ENCODE measurements around the gene VTCN1. TPM values are rescaled to one million over a fixed set of nuclear protein-coding genes. Genes with fewer than 3 reads are reported as not detected.

Gene VTCN1
- total RNA-seq, 1 experiment from 2014 or later, result not detected

DNA sequence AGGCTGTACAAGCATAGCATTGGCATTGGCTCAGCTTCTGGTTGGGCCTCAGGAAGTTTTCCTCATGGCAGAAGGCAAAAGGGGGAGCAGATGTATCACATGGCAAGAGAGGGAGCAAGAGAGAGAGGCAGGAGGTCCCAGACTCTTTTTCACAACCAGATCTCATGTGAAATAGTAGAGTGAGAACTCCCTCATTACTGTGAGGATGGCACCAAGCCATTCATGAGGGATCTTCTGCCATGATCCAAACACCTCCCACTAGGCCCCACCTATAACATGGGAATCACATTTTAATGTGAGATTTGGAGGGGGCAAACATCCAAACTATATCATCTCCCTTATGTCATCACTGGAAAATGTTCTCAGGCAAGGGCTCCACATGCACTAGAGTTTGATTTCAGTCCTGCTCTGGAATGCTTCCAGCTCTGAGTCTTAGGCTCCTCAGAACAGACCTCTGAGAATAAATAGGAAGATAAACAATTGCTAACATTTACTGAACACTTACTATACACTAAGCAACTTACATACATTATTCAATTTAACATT is 39.4 kb upstream of the VTCN1 start (continued):
- TF ChIP-seq, protein P1, sequence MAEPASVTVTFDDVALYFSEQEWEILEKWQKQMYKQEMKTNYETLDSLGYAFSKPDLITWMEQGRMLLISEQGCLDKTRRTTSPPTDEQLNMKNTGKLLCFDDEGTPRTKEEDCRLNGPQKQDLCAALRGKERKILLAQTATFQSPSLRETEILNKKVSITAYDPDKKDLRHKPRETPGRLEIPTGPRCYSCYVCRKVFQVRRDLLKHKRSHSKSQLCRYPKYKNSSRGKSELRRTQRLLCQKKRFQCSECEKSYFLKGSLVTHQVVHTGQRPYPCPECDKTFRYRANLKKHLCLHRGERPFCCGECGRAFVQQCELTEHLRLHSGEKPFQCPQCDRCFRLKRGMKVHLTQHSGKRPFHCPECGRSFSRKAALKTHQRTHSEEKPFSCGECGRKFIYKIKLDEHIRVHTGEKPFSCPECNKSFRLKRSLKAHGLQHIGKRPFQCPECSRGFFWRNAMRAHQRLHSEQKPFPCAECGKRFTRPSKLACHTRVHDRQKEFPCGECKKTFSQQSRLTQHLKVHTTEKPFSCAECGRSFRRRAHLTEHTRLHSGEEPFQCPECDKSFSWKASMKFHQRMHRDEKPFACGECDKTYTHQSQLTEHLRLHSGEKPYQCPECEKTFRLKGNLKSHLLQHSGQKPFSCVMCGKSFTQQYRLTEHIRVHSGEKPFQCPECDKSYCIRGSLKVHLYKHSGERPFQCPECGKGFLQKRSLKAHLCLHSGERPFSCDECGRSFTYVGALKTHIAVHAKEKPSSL (CRISPR knock-in tag; conservative IDR thresholded peaks at IDR 0.05), result no peak
- TF ChIP-seq ZNF232 (CRISPR knock-in tag; IDR thresholded peaks at IDR 0.05), result no peak
- no peak for TF ChIP-seq PRRX2 (CRISPR knock-in tag; IDR thresholded peaks at IDR 0.05)
- TF ChIP-seq ZNF671 (CRISPR knock-in tag; IDR thresholded peaks at IDR 0.05), result no peak
- no peak for TF ChIP-seq ZNF138 (CRISPR knock-in tag; conservative IDR thresholded peaks at IDR 0.05)
- TF ChIP-seq, protein P2, sequence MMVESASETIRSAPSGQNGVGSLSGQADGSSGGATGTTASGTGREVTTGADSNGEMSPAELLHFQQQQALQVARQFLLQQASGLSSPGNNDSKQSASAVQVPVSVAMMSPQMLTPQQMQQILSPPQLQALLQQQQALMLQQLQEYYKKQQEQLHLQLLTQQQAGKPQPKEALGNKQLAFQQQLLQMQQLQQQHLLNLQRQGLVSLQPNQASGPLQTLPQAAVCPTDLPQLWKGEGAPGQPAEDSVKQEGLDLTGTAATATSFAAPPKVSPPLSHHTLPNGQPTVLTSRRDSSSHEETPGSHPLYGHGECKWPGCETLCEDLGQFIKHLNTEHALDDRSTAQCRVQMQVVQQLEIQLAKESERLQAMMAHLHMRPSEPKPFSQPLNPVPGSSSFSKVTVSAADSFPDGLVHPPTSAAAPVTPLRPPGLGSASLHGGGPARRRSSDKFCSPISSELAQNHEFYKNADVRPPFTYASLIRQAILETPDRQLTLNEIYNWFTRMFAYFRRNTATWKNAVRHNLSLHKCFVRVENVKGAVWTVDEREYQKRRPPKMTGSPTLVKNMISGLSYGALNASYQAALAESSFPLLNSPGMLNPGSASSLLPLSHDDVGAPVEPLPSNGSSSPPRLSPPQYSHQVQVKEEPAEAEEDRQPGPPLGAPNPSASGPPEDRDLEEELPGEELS (CRISPR knock-in tag; IDR thresholded peaks at IDR 0.05), result no peak
- no peak for TF ChIP-seq TEAD4 (CRISPR knock-in tag; IDR thresholded peaks at IDR 0.05)

DNA sequence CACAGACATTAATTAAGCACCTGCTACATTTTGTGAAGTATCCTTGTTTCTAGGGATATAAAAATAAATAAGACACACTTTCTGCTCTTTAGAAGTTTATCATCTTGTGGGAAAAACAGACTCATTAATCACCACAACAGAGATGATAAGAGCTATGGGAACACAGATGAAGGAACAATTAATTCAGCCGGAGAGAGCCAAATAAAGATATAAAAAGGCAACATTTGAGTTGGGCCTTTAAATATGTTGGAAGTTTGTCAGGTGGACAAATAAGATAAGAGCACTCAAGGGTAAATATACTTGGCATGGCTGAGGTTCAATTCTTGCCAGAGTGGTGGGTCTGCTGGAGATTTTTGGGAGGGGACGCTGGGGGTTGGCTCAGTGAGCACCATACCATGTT is 34.2 kb upstream of the VTCN1 start:
- Mint-ChIP-seq H3K36me3 (no peaks in the 10 kb centered on the region), H3K4me3 (no peak overlapping the region), H3K27me3 (ENCODE audit: low read depth) (no peaks in the 10 kb centered on the region), H3K27ac (no peak overlapping the region), H3K4me1 (peaks cover 14% of the 10 kb centered on the region), H3K9me3 (peaks cover 10% of the 10 kb centered on the region)
- POLR2A ChIA-PET, result no interaction called here
- CTCF ChIA-PET, result no interaction called here
- ATAC-seq (no peak), DNase-seq (ENCODE audit: low spot score) (no peak)
- TF ChIP-seq NFATC4 (CRISPR knock-in tag; IDR thresholded peaks at IDR 0.05), result no peak
- TF ChIP-seq NR2C2 (CRISPR knock-in tag; IDR thresholded peaks at IDR 0.05), result no peak
- TF ChIP-seq, protein P3, sequence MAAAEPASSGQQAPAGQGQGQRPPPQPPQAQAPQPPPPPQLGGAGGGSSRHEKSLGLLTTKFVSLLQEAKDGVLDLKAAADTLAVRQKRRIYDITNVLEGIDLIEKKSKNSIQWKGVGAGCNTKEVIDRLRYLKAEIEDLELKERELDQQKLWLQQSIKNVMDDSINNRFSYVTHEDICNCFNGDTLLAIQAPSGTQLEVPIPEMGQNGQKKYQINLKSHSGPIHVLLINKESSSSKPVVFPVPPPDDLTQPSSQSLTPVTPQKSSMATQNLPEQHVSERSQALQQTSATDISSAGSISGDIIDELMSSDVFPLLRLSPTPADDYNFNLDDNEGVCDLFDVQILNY (CRISPR knock-in tag; IDR thresholded peaks at IDR 0.05), result no peak
- no peak for TF ChIP-seq NFYB (CRISPR knock-in tag; conservative IDR thresholded peaks at IDR 0.05; ENCODE audit: low read depth)
- TF ChIP-seq ZNF138 (CRISPR knock-in tag; conservative IDR thresholded peaks at IDR 0.05), result no peak
- TF ChIP-seq, protein P4, sequence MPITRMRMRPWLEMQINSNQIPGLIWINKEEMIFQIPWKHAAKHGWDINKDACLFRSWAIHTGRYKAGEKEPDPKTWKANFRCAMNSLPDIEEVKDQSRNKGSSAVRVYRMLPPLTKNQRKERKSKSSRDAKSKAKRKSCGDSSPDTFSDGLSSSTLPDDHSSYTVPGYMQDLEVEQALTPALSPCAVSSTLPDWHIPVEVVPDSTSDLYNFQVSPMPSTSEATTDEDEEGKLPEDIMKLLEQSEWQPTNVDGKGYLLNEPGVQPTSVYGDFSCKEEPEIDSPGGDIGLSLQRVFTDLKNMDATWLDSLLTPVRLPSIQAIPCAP (CRISPR knock-in tag; IDR thresholded peaks at IDR 0.05), result no peak
- TF ChIP-seq, protein P5, sequence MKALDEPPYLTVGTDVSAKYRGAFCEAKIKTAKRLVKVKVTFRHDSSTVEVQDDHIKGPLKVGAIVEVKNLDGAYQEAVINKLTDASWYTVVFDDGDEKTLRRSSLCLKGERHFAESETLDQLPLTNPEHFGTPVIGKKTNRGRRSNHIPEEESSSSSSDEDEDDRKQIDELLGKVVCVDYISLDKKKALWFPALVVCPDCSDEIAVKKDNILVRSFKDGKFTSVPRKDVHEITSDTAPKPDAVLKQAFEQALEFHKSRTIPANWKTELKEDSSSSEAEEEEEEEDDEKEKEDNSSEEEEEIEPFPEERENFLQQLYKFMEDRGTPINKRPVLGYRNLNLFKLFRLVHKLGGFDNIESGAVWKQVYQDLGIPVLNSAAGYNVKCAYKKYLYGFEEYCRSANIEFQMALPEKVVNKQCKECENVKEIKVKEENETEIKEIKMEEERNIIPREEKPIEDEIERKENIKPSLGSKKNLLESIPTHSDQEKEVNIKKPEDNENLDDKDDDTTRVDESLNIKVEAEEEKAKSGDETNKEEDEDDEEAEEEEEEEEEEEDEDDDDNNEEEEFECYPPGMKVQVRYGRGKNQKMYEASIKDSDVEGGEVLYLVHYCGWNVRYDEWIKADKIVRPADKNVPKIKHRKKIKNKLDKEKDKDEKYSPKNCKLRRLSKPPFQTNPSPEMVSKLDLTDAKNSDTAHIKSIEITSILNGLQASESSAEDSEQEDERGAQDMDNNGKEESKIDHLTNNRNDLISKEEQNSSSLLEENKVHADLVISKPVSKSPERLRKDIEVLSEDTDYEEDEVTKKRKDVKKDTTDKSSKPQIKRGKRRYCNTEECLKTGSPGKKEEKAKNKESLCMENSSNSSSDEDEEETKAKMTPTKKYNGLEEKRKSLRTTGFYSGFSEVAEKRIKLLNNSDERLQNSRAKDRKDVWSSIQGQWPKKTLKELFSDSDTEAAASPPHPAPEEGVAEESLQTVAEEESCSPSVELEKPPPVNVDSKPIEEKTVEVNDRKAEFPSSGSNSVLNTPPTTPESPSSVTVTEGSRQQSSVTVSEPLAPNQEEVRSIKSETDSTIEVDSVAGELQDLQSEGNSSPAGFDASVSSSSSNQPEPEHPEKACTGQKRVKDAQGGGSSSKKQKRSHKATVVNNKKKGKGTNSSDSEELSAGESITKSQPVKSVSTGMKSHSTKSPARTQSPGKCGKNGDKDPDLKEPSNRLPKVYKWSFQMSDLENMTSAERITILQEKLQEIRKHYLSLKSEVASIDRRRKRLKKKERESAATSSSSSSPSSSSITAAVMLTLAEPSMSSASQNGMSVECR (CRISPR knock-in tag; IDR thresholded peaks at IDR 0.05; ENCODE audit: borderline replicate concordance), result no peak
- TF ChIP-seq, protein P6, sequence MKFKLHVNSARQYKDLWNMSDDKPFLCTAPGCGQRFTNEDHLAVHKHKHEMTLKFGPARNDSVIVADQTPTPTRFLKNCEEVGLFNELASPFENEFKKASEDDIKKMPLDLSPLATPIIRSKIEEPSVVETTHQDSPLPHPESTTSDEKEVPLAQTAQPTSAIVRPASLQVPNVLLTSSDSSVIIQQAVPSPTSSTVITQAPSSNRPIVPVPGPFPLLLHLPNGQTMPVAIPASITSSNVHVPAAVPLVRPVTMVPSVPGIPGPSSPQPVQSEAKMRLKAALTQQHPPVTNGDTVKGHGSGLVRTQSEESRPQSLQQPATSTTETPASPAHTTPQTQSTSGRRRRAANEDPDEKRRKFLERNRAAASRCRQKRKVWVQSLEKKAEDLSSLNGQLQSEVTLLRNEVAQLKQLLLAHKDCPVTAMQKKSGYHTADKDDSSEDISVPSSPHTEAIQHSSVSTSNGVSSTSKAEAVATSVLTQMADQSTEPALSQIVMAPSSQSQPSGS (CRISPR knock-in tag; IDR thresholded peaks at IDR 0.05; ENCODE audit: borderline replicate concordance, low read depth), result no peak
- TF ChIP-seq, protein P7, sequence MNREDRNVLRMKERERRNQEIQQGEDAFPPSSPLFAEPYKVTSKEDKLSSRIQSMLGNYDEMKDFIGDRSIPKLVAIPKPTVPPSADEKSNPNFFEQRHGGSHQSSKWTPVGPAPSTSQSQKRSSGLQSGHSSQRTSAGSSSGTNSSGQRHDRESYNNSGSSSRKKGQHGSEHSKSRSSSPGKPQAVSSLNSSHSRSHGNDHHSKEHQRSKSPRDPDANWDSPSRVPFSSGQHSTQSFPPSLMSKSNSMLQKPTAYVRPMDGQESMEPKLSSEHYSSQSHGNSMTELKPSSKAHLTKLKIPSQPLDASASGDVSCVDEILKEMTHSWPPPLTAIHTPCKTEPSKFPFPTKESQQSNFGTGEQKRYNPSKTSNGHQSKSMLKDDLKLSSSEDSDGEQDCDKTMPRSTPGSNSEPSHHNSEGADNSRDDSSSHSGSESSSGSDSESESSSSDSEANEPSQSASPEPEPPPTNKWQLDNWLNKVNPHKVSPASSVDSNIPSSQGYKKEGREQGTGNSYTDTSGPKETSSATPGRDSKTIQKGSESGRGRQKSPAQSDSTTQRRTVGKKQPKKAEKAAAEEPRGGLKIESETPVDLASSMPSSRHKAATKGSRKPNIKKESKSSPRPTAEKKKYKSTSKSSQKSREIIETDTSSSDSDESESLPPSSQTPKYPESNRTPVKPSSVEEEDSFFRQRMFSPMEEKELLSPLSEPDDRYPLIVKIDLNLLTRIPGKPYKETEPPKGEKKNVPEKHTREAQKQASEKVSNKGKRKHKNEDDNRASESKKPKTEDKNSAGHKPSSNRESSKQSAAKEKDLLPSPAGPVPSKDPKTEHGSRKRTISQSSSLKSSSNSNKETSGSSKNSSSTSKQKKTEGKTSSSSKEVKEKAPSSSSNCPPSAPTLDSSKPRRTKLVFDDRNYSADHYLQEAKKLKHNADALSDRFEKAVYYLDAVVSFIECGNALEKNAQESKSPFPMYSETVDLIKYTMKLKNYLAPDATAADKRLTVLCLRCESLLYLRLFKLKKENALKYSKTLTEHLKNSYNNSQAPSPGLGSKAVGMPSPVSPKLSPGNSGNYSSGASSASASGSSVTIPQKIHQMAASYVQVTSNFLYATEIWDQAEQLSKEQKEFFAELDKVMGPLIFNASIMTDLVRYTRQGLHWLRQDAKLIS (CRISPR knock-in tag; IDR thresholded peaks at IDR 0.05; ENCODE audit: borderline replicate concordance), result no peak
- no peak for TF ChIP-seq ZNF671 (CRISPR knock-in tag; IDR thresholded peaks at IDR 0.05)
- TF ChIP-seq KAT7 (CRISPR knock-in tag; IDR thresholded peaks at IDR 0.05; ENCODE audit: borderline replicate concordance), result no peak
- TF ChIP-seq, protein P8, sequence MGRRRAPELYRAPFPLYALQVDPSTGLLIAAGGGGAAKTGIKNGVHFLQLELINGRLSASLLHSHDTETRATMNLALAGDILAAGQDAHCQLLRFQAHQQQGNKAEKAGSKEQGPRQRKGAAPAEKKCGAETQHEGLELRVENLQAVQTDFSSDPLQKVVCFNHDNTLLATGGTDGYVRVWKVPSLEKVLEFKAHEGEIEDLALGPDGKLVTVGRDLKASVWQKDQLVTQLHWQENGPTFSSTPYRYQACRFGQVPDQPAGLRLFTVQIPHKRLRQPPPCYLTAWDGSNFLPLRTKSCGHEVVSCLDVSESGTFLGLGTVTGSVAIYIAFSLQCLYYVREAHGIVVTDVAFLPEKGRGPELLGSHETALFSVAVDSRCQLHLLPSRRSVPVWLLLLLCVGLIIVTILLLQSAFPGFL (CRISPR knock-in tag; IDR thresholded peaks at IDR 0.05; ENCODE audit: borderline replicate concordance), result no peak
- TF ChIP-seq, protein P9, sequence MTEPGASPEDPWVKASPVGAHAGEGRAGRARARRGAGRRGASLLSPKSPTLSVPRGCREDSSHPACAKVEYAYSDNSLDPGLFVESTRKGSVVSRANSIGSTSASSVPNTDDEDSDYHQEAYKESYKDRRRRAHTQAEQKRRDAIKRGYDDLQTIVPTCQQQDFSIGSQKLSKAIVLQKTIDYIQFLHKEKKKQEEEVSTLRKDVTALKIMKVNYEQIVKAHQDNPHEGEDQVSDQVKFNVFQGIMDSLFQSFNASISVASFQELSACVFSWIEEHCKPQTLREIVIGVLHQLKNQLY (CRISPR knock-in tag; IDR thresholded peaks at IDR 0.05), result no peak

Measured in WTC11 (cell line).